Activated naive CD4-positive, alpha-beta T cell treated with anti-CD3 and anti-CD28 coated beads, Interleukin-2, amount 50 U/mL, for 16 hours (primary cell): ENCODE results near the gene ADIPOR2.
"Not testable (repeated sequence)": the region's sequence is repeated elsewhere in the genome, so short reads cannot be mapped to it uniquely, and the experiment has no call there.

ENCODE experiments used
- DNase-seq: peaks from one replicate; pipeline ENCODE4 v3.0.0-alpha.2; 2020

ADIPOR2 gene

GRCh38 chr12:1705774-1706631 is 15.1 kb downstream of the ADIPOR2 start:
- no peak for DNase-seq

DNA sequence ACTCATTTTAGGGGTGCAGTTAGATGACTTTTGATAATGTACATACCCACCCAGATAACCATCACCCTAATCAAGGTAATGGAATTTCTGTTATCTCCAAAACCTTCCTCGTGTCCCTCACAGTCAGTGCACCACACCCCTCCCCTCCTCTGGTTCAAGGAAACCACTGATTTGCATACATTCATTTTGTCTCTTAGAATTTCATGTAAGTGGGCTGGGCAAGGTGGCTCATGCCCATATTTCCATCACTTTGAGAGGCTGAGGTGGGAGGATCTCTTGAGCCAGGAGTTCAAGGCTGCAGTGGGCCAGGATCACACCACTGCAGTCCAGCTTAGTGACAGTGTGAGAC is 15.7 kb downstream of the ADIPOR2 start:
- DNase-seq: no peak

DNA sequence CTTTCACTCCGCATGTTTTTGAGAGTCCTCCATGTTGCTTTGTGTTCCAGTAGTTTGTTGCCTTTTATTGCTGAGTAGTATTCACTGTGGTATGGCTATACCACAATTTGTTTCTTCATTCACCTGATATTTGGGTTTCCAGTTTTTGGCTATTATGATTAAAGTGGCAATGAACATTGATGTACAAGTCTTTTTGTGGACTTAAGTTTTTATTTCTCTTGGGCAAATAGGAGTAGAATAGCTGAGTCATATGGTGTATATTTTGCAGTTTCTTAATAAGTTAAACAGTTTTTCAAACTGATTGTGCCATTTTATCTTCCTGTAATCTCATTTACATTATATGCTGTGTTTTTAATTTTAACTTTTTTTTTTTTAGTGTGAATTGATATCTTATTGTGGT is 16.2 kb downstream of the ADIPOR2 start:
- no peak for DNase-seq

DNA sequence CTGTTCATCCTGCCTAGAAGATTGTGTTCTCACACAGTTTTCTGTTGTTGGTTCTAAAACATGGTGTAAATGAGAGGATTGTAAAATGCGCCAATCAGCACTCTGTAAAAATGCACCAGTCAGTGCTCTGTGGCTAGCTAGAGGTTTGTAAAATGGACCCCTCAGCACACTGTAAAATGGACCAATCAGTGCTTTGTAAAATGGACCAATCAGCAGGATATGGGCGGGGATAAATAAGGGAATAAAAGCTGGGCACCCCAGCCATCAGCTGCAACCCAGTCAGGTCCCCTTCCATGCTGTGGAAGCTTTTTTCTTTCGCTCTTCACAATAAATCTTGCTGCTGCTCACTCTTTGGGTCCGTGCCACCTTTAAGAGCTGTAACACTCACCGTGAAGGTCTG is 19.1 kb downstream of the ADIPOR2 start:
- DNase-seq: not testable (repeated sequence)

GRCh38 chr12:1710870-1711269 is 20.0 kb downstream of the ADIPOR2 start:
- not testable (repeated sequence) for DNase-seq

DNA sequence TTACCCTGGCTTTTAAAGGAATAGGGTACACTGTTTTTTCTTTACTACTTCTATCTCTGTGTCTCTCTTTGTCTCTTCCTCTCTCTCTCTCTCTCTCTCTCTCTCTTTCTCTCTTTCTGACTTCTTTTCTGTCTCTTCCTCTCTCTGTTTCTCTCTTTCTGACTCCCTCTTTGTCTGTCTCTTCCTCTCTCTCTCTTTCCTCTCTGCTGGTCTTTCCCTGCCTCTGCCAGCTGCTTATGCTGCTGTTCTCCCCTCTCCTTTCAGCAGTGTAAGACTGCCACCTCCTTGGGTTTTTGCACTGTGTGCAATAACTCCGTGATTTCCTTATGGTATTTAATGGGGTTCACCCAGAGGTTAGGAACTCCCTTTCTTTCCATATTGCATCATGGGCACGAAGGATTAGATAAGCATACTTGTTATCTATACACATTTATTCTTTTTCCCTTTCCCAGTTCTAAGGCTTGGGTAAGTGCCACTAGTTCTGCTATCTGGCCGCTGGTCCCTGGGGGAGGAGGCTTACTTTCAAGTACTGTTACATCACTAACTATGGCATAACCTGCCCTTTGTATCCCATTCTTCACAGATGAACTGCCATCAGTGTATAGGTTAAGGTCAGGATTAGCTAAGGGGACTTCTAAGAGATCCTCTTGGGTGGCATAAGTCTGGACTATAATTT is 20.8 kb downstream of the ADIPOR2 start:
- not testable (repeated sequence) for DNase-seq

GRCh38 chr12:1712305-1712704 is 21.4 kb downstream of the ADIPOR2 start:
- DNase-seq: not testable (repeated sequence)

DNA sequence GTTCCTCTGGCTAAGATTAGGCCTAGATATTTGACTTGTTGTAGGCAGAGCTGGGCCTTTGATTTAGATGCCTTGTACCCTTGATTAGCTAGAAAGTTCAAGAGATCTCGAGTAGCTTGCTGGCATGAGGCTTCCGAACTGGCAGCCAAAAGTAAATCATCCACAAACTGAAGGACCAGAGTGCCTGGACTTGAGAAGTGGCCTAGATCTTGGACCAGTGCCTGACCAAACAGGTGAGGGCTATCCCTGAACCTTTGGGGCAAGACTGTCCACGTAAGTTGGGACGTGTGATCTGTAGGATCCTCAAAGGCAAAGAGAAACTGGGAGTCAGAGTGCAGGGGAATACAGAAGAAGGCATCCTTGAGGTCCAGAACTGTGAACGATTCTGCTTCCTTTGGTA is 22.0 kb downstream of the ADIPOR2 start:
- not testable (repeated sequence) for DNase-seq

GRCh38 chr12:1713783-1714348 is 23.0 kb downstream of the ADIPOR2 start:
- DNase-seq: not testable (repeated sequence)

GRCh38 chr12:1715459-1715858 is 24.6 kb downstream of the ADIPOR2 start:
- DNase-seq: not testable (repeated sequence)

DNA sequence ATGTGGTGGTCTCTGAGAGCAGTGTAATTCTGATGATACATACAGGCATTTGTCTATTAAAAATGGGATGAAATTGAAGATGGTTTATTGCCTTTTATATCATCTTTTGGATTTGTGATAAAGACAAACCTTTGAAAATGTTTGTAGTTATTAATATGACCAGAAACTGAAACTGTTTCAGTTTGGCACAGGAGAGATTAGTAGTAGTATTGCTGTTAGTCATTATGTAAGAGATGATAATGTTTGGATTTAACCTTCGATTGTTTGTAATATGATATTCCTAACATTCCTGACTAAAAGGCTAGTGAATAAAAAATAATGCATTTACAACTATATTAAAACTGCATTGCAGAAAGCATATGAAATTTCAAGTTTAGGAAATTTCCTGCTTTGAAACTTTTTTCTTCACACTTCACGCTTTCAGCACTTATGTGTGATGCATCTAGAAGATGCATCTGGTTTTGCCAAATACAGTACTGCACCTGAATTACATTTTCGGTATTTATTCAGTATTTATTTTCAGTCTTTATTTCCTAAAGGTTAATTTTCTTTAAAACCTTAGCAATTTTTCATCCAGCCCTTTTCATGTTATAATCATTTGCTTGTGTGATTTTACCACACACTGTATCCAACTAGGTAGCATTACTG is 25.5 kb downstream of the ADIPOR2 start:
- DNase-seq: no peak

DNA sequence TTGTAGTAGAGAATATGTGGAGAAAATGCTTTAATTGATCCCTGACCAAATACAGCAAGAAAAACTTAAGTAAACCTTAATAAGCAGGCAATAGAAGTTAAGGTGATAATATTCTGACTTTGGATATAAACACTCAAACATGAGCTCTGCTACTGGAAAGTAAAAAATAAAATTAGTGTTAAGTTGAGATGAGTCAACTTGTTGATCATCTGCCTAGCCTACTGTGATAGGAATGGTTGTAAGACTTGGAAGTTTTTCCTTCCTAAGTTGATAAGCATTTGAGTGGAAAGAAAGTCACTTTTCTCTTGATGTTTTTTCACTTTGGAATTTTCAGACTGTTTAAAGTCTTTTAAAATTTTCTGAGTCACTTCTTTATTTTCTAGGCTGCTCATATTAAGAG is 26.0 kb downstream of the ADIPOR2 start:
- DNase-seq: no peak

DNA sequence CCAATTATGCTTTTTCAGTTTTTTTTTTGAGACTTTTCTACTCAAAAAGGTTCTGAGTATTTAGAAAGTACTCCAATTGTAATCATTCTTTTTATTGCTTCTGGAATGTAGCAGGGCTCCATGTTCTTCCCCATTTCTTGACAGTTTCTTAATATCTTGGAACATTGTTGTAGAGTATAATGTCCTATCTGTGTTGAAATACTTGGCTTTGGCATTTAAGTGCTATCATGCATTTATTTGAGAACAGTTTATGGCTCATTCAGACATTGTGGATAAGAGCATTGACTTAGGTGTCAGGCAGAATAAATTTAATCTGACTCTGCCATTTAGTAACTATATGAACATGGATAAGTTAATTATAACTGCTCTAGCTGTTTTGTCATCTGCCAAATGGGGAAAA is 28.3 kb downstream of the ADIPOR2 start:
- no peak for DNase-seq

DNA sequence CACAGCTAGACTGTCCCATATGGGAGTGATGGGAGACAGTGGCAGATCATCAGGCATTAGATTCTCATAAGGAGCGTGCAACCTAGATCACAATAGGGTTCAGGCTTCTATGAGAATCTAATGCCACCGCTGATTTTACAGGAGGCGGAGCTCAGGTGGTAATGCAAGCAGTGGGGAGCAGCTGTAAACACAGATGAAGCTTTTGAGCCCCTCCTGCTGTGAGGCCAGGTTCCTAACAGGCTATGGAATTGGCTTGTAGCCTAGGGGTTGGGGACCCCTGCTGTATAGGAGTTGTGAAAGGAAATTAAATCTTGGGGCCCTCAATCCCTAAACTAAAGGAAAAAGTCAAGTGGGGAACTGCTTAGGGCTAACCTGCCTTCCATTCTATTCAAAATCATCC is 29.6 kb downstream of the ADIPOR2 start:
- no peak for DNase-seq

GRCh38 chr12:1723721-1724120 is 32.9 kb downstream of the ADIPOR2 start:
- no peak for DNase-seq

DNA sequence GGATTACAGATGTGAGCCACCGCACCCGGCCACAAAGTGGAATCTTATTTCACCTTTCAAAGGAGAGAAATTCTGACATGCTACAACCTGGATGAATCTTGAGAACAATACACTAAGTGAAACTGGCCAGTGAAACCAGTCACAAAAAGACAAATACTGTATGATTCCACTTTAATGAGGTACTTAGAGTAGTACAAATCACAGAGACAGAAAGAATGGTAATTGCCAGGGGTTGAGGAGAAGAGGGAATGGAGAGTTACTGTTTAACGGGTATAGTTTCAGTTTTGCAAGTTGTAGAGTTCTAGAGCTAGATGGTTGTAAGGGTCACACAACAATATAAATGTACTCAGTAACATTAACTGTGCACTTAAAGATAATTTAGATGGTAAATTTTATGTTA is 33.4 kb downstream of the ADIPOR2 start:
- DNase-seq: no peak

DNA sequence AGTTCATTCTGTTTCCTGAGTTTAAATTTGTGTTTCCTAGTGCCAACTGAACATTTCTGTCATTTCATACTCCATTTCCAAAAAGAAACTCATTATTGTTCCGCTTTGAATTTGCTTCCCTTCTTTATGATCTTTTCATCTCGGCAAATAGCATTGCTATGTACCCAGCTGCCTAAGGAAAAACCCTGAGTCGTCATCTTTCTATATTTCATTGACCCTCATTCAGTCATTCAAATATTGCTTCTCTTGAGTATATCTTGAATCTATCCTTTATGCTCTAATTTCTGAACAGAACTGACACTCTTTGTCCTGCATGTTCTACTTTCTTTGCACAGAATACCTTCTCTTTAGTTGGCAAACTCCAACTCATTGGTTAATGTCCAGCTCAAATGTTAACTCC is 35.9 kb downstream of the ADIPOR2 start:
- DNase-seq: no peak

DNA sequence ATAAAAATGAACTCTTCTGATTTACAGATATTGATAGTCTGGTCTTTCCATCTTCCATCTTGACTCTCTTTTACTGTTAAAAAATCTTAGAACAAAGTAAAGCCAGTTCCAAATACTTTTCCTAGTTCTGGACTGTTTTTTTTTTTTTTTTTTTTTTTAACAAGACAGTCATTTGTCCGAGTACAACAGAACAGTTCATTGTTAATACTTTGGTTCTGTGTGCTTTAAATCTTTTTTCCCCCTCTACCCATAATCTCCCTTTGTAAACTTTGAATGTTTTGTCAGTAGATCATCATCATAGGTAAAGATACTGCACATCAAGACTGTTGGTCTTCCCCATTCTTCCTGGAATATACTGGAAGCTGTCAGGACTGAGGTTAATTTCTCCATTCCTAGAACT is 38.0 kb downstream of the ADIPOR2 start:
- no peak for DNase-seq

DNA sequence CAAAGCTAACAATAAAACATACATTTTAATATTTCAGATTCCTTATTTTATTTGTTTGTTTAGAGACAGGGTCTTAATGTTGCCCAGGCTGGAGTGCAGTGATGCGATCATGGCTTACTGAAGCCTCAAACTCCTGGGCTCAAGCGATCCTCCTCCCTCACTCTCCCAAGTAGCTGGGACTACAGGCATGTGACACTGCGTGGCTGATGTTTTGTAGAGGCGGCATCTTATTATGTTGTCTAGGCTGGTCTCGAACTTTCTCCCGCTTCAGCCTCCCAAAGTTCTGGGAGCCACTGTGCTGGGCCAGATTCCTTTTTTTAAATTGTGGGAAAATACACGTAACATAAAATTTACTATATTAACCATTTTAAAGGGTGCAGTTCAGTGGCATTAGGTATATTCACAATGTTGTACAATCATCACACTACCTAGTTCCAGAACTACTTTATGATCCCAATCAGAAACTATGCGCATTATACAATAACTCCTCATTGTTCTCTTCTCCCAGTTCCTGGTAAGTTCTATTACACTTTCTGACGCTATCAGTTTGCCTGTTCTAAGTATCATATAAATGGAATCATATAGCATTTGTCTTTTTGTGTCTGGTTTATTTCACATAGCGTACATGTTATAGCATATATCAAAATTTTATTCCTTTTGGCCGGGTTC is 40.3 kb downstream of the ADIPOR2 start:
- no peak for DNase-seq

GRCh38 chr12:1731688-1732078 is 40.8 kb downstream of the ADIPOR2 start:
- DNase-seq: not testable (repeated sequence)

GRCh38 chr12:1732914-1733313 is 42.0 kb downstream of the ADIPOR2 start:
- DNase-seq: no peak

DNA sequence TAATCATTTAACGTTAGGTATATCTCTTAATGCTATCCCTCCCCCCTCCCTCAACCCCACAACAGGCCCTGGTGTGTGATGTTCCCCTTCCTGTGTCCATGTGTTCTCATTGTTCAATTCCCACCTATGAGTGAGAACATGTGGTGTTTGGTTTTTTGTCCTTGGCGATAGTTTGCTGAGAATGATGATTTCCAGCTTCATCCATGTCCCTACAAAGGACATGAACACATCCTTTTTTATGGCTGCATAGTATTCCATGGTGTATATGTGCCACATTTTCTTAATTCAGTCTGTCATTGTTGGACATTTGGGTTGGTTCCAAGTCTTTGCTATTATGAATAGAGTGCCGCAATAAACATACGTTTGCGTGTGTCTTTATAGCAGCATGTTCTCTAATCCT is 42.8 kb downstream of the ADIPOR2 start:
- not testable (repeated sequence) for DNase-seq

GRCh38 chr12:1737652-1738286 is 46.9 kb downstream of the ADIPOR2 start:
- no peak for DNase-seq
